ENCODE measurements around the gene TRIM25. TPM values are rescaled to one million over a fixed set of nuclear protein-coding genes. Genes with fewer than 3 reads are reported as not detected.

The TRIM25 gene
- total RNA-seq, 1 experiment from 2014 or later, result 135 TPM

DNA sequence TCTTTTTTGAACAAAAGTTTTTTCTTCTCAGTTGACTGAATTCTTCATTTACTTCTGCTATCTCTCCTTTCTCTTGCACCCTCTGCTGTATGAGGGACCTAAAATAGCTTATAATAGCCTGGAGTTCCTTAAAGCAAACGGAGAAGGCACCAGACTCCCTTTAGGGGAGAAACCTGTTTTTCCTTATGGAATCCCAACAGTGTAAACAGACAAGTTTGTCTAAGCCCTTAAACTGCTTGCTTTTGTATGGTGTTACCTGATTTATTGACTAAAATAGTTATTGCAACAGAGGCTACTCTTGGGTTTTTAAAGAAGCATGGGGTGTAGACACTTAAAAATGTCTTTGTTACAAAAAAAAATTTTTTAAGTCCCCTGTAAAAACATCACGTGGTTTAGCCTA is 12.9 kb upstream of the TRIM25 start:
- ChIA-PET POLR2A (interaction anchor here (1.2 kb wide), 1 partner anchor 13 kb away, joined by 7 read pairs; the partner anchor contains the start of gene TRIM25), RAD21 (ENCODE audit: low non-redundant PET in 1 of 2, low total read pairs in 2 of 2, uncharacterized antibody in 2 of 2, unreplicated experiment in 2 of 2) (no interaction called here), CTCF (interaction anchor here (0.8 kb wide), 1 partner anchor 107 kb away, joined by 3 read pairs; no protein-coding TSS in a partner anchor)
- Histone ChIP-seq H3K79me2 (ENCODE audit: insufficient read depth, low read length) (no peaks in the 10 kb centered on the region), H3K9me3 (ENCODE audit: control insufficient read depth in 1 of 2, insufficient read depth in 1 of 2, low read depth in 1 of 2, low read length in 2 of 2) (peaks cover 10 to 26% of the 10 kb centered on the region in 2 experiments; a peak in 2 of 4 replicates), H3K27me3 (ENCODE audit: insufficient read depth, low read length) (no peaks in the 10 kb centered on the region), H3K9me2 (ENCODE audit: insufficient read depth) (no peaks in the 10 kb centered on the region), H3K36me3 (ENCODE audit: control insufficient read depth in 1 of 2, insufficient read depth in 2 of 2, low read length in 2 of 2) (no peaks in the 10 kb centered on the region; a peak in 1 of 4 replicates), H4K20me1 (ENCODE audit: insufficient read depth) (no peaks in the 10 kb centered on the region), H3K4me1 (ENCODE audit: control insufficient read depth in 1 of 2, insufficient read depth in 2 of 2, low read length in 2 of 2) (no peaks in the 10 kb centered on the region), H3K27ac (ENCODE audit: low read depth, low read length) (no peak overlapping the region), H3K4me2 (ENCODE audit: low read length) (no peak overlapping the region), H3K4me3 (replicated peaks in 1 of 2; ENCODE audit: low read depth in 1 of 2, low read length in 2 of 2) (no peak overlapping the region), H3K9ac (ENCODE audit: low read length) (no peak overlapping the region), H2AFZ (ENCODE audit: low read depth, low read length, poor library complexity, severe bottlenecking) (no peak overlapping the region)
- no TSS peak for BruUV-seq (replicated peaks)
- DNase-seq (ENCODE audit: low read depth, low spot score) (no peak), ATAC-seq (no peak)
- TF ChIP-seq FOSL1 (IDR thresholded peaks at IDR 0.05; ENCODE audit: low read depth), result no peak
- TF ChIP-seq ZNF274 (IDR thresholded peaks at IDR 0.05; ENCODE audit: low read depth, low read length), result no peak
- no peak for TF ChIP-seq EZH2phosphoT487 (IDR thresholded peaks at IDR 0.05; ENCODE audit: borderline replicate concordance)
- TF ChIP-seq EZH2 (IDR thresholded peaks at IDR 0.05), result no peak
- TF ChIP-seq RAD21 (IDR thresholded peaks at IDR 0.05; ENCODE audit: low read depth), result no peak
- TF ChIP-seq SIN3A (IDR thresholded peaks at IDR 0.05; ENCODE audit: low read depth), result no peak
- intact Hi-C loops (cut with micrococcal nuclease), result no loop called here

DNA sequence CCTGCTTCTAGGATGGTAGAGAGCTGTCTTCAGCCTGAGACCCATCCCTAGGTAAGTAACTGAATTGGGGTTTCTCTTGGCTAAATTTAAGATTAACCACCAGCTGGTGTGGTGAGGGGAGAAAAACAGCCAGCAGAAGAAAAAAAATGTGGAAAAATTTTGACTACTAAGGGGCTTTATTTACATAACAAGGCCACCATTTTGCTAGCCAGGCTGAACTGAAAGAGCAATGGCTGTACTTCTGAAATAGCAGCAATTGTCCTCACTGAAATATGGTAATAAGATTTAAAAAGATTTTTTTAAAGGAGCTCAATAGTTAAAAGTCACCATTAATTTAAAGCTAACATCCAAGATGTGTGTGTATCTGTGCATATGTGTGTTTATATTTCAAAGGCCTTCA is 12.4 kb upstream of the TRIM25 start:
- Histone ChIP-seq H3K27ac (ENCODE audit: low read depth, low read length) (no peak overlapping the region), H3K4me1 (ENCODE audit: control insufficient read depth in 1 of 2, insufficient read depth in 2 of 2, low read length in 2 of 2) (no peaks in the 10 kb centered on the region)
- TF ChIP-seq SRF (IDR thresholded peaks at IDR 0.05; ENCODE audit: low read depth), result no peak
- TF ChIP-seq POLR2A (IDR thresholded peaks at IDR 0.05; ENCODE audit: borderline replicate concordance, extremely low read depth, insufficient read depth, insufficient read length), result no peak
- no peak for TF ChIP-seq ZBTB33 (IDR thresholded peaks at IDR 0.05; ENCODE audit: extremely low read depth, insufficient replicate concordance, low read length)
- TF ChIP-seq FOSL1 (IDR thresholded peaks at IDR 0.05; ENCODE audit: low read depth), result no peak
- TF ChIP-seq JUND (IDR thresholded peaks at IDR 0.05), result no peak
- TF ChIP-seq RAD21 (IDR thresholded peaks at IDR 0.05; ENCODE audit: low read depth), result no peak
- no peak for TF ChIP-seq SP1 (IDR thresholded peaks at IDR 0.05; ENCODE audit: low read depth)
- no peak for TF ChIP-seq ZNF274 (IDR thresholded peaks at IDR 0.05; ENCODE audit: low read depth, low read length)
- no peak for TF ChIP-seq REST (IDR thresholded peaks at IDR 0.05; ENCODE audit: low read depth)
- TF ChIP-seq CEBPB (IDR thresholded peaks at IDR 0.05; ENCODE audit: low read depth), result no peak
- no peak for TF ChIP-seq SIN3A (IDR thresholded peaks at IDR 0.05; ENCODE audit: low read depth)
- no peak for TF ChIP-seq POLR2AphosphoS5 (IDR thresholded peaks at IDR 0.05; ENCODE audit: low read depth, low read length)

More for the DNA sequence above, 12.4 kb upstream of the TRIM25 start:
- BruUV-seq (replicated peaks), result no TSS peak
- intact Hi-C loops (cut with micrococcal nuclease), result no loop called here
- ChIA-PET CTCF (interaction anchor here (0.8 kb wide), 1 partner anchor 106 kb away, joined by 3 read pairs; no protein-coding TSS in a partner anchor), RAD21 (ENCODE audit: low non-redundant PET in 1 of 2, low total read pairs in 2 of 2, uncharacterized antibody in 2 of 2, unreplicated experiment in 2 of 2) (no interaction called here), POLR2A (interaction anchor here (1.2 kb wide), 1 partner anchor 12 kb away, joined by 7 read pairs; the partner anchor contains the start of gene TRIM25)
- Histone ChIP-seq H3K4me3 (replicated peaks in 1 of 2; ENCODE audit: low read depth in 1 of 2, low read length in 2 of 2) (no peak overlapping the region), H3K79me2 (ENCODE audit: insufficient read depth, low read length) (no peaks in the 10 kb centered on the region), H3K27me3 (ENCODE audit: insufficient read depth, low read length) (no peaks in the 10 kb centered on the region), H2AFZ (ENCODE audit: low read depth, low read length, poor library complexity, severe bottlenecking) (no peak overlapping the region), H3K4me2 (ENCODE audit: low read length) (no peak overlapping the region), H3K9ac (ENCODE audit: low read length) (no peak overlapping the region), H3K36me3 (ENCODE audit: control insufficient read depth in 1 of 2, insufficient read depth in 2 of 2, low read length in 2 of 2) (no peaks in the 10 kb centered on the region; a peak in 1 of 4 replicates), H4K20me1 (ENCODE audit: insufficient read depth) (no peaks in the 10 kb centered on the region), H3K9me2 (ENCODE audit: insufficient read depth) (no peaks in the 10 kb centered on the region), H3K9me3 (ENCODE audit: control insufficient read depth in 1 of 2, insufficient read depth in 1 of 2, low read depth in 1 of 2, low read length in 2 of 2) (peaks cover 10 to 24% of the 10 kb centered on the region in 2 experiments; a peak in 2 of 4 replicates)
- ATAC-seq, result no peak
- DNase-seq (ENCODE audit: low read depth, low spot score), result no peak

Data from HCT116 (cell line).